SU-DHL-6 (cell line): ENCODE results near the gene ZNF592.

Experiments used
- CTCF ChIP-seq: fragments of 200-600 bp; sonication (generic); IDR thresholded peaks from one replicate; pipeline ENCODE4 v1.5.1; 2017; ENCODE audit warnings: antibody characterized with exemption, mild to moderate bottlenecking, low read length, moderate library complexity; ENCODE audit not compliant: insufficient read depth, poor library complexity, severe bottlenecking
- EZH2phosphoT487 ChIP-seq: fragments of 200-600 bp; sonication (generic), shearing (Covaris generic); conservative IDR thresholded peaks from 2 replicates; pipeline ENCODE4 v1.6.1; 2018; ENCODE audit warnings: mild to moderate bottlenecking, antibody characterized with exemption, low read length, moderate library complexity, mixed read lengths

- TF ChIP-seq CTCF, result no peak
- TF ChIP-seq EZH2phosphoT487, result no peak
Observed at GRCh38 chr15:84834229-84834955, 86.0 kb downstream of the ZNF592 start.
